GM19193 (cell line): ENCODE results near the gene CRAMP1.

Experiments
- POLR2A ChIP-seq: IDR thresholded peaks from 4 replicates; pipeline ENCODE4 v1.6.1; 2011; ENCODE audit not compliant: insufficient read depth, insufficient read length; ENCODE audit errors: extremely low read depth

CRAMP1 gene

DNA sequence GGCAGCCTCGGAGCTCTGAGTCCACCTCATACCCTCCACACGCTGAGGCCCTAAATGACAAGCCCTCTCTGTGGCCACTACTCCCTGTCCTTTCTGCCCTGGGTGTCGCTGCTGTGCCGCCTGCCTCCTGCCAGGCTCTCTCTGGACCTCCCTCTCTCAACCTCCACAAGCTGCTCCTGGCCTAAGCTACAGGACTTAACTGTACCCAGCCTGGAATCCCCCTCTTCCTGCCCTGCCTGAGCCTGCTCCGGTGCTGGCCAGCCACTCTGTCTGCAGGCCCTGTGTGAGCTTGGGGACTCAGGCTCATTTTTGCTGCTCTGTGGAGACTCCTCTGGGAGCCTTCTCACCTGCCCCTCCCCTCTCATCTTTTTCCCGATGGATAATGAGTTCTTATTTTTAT, 21.8 kb upstream of the CRAMP1 start:
- TF ChIP-seq POLR2A = no peak

DNA sequence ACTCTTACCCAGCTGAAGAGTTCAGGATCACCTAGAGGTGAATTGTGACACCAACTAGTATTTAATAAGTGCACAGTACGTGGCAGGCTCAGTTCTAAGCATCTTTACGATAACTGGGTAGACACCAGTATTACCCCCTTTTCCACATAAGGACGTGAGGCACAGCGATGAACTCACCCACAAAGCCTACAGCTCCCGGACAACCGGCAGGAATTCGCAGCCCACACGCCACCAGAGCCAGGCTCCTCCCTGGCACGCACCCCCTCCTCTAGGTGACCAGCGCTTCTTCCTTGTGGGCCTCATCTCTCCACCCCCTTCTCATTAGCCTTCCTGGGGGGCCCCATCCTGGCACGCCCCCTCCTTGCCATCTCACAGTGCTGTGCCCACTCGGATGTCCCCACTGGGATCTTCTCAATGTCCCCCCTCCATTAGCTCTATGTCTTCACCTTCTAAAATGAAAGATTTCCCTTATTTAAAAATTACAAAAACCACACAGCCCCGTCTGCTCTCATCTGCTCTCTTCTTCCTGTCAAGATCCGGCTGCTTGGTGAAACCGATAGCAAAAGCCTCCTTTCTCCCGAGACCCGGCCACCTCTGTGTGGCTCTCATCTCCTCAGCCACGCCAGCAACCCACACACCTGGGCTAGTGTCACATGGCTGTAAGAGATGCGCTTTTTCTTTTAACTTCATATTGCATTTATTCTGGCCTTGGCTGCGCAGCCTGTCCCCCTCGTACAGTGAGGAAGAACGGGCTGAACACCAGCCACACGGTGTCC, 21.0 kb upstream of the CRAMP1 start:
- no peak for TF ChIP-seq POLR2A

DNA sequence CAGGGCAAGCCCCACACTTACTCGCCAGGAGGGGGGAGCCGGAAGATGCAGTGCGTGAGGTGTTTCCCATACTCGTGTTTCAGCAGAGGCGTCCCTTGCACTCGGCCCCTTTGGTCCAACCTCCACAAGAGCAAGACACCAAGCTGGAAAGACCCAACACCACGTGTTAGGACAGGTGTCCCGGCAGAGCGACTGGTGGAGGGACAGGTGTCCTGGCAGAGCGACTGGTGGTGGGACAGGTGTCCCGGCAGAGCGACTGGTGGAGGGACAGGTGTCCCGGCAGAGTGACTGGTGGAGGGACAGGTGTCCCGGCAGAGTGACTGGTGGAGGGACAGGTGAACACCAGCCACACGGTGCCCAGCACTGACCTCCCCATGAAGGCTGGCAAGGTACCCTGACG, 19.7 kb upstream of the CRAMP1 start:
- TF ChIP-seq POLR2A = no peak

DNA sequence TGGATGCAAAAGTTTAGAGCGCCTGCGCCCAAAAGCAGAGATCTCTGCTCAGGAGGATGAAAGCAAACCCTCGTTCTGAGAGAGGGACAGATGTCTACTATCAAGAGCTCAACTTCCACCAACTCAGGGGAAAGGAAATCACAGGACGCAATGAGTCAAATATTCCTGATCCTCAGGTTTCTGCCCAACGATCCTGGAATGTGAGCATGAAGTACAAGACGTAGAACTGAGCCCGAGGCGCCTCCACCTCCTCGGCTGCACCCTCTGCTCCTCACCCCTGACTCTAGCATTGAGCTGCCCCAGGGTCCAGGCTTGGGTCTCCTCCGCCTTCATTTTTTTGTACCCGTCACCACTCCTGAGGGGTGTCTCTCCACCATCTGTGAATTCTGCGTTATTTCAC, 15.6 kb upstream of the CRAMP1 start:
- no peak for TF ChIP-seq POLR2A

DNA sequence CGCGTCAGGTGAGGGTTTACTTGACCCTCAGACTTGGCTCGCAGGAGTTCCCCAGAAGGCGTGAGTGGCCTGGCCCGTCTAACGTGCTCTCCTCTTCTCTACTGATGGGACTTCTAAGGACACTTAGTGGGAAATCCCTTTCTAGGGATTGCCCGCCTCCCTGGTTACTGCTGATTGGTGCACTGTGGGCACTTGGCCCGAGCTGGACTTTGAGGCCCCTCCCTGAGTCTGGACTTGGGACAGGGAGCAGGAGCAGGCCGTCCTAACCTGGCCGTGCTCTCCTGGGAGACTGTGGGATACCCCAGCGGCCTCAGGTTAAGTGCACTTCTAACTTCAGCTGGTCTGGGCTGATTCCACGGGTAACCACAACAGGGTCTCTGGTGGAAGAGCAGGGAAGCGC, 15.0 kb upstream of the CRAMP1 start:
- TF ChIP-seq POLR2A = no peak

DNA sequence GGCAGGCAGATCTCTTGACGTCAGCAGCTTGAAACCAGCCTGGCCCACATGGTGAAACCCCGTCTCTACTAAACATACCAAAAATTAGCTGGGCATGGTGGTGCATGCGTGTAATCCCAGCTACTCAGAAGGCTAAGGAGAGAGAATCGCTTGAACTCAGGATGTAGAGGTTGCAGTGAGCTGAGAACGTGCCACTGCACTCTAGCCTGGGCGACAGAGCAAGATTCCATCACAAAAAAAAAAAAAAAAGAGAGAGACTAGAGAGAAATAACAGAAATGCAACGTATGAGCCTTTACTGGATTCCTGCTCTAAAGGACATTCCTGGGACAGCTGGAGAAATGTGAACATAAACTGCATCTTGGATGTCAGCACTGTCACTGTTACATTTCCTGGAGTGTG, 11.1 kb upstream of the CRAMP1 start:
- no peak for TF ChIP-seq POLR2A

DNA sequence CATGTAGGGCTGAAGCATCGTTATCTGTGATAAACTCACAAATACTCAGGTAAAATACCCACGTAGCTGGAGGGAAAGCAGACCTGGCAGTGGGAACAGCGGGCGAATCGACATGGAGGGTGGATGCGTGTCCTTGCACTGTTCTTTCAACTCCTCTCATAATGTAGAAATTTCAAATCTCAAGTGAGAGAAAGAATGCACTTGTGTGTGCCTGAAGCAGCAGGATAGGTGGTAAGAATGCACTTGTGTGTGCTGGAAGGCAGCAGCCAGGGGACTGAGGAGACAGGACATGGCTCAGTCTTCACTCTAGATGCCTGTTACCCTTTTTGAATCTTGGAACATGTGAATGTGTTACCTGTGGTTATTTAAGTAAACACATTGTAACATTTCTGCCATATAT, 10.7 kb upstream of the CRAMP1 start:
- no peak for TF ChIP-seq POLR2A

DNA sequence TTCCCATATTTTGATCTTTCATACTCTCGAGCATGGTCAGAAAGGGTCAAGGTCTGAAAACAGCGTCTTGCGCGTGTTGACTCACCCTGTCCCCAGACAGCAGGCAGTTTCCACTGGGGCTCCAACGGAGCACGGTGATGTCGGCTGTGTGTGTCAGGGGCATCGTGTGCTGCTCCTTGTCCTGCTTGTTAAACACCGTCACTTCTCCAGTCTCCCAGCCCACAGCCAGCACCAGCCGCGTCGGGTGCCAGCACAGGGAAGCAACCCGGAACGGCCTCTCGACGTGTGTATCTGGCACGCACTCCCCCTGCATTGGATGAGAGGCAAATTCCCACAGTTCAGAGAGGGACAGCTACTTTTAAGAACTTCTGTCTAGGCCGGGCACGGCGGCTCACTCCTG, 9.9 kb upstream of the CRAMP1 start:
- no peak for TF ChIP-seq POLR2A

DNA sequence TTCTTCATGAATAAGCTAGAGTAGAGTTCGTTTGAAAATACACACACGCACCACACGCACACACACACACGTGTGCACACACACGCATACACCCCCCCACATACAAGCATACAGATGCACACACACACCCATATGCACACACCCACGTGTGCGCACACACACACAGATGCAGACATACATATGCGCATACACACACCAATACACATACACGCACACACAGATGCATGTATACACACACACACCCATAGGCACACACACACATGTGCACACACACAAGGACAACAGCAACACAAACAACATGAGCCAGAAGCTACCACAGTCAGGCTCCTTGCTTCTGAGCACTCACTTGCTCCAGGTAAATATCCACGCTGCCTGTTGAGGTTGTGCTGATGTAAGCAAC, 5.4 kb upstream of the CRAMP1 start:
- no peak for TF ChIP-seq POLR2A

DNA sequence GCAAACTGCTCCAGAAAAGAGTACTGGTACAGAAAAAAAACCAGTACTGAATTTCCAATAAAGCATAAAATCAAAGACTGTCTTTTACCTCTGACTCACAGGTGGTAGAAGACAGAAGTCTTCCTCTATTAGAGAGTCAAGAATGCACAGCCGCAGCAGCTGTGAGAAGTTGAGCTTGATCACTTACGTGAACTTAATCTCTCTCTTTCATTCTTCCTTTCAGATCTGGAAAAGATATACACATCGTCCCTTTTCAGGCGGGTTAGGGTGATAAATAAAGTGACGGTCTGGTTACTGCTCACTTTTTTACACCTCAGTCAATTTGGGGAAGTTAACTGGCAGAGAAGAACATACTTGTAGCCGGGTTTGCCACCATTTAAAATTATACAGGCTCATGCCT, 4.2 kb upstream of the CRAMP1 start:
- no peak for TF ChIP-seq POLR2A

DNA sequence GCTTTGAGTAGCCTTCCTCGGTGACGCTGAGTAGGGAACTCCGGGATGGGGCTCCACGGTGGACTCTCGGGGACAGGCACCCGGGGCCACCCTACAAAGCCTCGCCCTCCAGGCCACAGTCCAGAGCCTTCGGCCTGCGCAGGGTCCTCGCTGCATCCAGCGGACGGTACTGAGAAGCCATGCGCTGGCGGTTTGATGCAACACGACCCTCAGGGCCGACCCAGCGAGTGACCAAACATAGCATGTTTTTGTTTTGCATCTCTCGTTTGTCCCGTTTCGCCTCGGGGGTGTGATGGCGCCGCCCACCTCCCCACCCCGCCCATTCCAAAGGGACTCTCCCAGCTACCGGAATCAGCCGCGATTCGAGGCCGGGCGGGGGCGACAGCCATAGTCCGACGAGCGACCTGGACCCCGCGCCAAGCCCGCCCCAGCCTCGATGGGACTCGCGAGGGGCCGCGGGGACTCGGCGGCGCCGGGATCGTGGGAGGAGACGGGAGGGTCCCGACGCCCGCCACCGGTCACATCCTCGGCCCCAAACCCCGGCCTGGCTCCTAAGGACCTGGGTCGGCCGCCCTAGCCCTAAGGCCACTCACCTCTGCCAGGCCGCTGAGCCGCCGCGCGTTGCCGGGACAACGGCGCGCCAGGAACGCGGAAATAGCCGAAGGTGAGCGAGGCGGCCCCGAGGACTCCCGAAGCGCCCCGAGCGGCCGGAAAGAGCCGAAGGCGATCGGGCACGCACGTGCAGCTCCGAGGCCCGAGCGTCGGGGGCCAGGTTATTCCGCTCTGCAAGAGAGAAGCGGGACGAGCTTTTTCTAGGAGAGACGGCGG, 1.9 kb upstream of the CRAMP1 start:
- TF ChIP-seq POLR2A = no peak

DNA sequence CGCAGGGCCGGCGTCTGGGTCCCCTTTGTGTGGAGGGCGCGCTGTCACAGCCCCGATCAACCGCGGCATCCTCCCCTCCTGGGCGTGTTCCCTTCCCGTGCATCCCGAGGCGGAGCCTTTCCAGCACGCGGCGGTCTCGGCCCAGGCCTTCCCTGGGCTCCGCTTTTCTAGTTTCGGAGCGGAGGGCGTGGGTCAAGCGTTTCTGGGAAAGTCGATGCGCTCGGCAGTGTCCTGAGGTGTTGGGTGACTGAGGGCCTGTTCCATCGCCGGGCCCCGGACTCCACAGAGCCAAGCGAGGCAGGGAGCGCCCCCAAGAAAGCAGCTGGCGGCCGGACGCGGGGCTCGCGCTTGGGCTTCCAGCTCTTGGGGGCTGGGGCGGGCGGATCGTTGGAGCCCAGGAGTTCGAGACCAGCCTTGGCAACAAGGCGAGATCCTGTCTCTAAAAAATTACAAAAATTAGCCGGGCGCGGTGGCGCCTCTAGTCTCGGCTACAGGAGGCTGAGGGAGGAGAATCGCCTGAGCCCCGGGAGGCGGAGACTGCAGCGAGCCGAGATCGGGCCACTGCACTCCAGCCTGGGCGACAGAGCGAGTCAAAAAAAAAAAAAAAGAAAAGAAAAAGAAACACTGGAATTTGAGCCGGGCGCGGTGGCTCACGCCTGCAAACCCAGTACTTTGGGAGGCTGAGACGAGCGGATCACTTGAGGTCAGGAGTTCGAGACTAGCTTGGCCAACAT, 1.1 kb upstream of the CRAMP1 start:
- TF ChIP-seq POLR2A = no peak

DNA sequence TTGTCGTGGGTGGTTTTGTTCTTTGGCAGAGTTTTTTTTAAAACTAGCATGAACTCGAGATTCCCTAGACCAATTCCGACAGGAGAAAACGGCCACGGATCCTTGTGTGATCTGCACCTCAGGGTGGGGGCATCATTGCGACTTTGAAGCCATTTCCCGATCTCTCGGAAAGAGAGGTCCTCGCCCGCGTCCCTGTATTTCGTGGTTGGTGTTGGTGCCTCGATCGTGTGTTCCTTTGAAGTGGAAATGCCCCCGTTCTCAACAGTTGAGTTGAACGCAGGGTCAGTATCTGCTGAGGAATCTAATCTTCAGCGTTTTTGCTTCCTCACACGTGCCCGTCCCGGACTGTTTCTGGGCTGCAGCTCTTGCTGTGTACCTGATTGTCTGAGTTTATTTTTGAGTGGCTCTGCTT, 1.1 kb downstream of the CRAMP1 start:
- no peak for TF ChIP-seq POLR2A

DNA sequence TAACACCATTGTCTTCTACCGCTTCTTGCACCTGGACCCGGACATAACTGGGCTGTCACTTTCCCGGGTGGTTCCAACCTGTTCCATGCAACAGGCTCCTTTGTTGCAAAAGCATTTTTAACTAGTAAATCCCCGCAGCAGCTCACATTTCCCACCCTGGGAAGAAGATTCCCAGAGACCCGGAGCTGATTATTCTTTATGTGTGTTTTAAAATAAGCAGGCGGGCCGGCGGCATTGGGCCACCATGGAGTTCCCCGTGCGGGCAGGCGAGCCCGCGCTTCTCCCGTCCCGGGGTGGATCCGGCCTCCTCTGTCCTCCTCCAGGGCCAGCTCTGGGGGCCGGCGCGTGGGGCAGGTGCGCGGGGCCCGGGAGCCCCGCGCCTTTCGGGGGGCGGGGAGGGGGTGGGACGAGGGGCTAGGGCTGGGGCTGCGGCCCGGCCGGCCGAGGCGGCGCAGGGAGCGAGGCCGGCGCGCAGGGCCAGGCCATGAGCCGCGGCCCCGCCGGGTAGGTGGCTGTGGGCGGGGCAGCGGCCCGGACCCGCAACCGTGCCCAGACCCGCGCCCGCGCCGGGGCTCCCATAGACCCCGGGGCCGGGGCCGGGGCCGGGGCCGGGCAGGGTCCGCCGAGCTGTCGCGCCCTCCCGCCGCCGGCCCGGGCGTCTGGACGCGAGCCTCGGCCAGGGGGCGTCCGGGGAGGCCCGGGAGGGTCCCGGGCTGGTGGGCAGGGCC, 1.7 kb downstream of the CRAMP1 start:
- TF ChIP-seq POLR2A = no peak

DNA sequence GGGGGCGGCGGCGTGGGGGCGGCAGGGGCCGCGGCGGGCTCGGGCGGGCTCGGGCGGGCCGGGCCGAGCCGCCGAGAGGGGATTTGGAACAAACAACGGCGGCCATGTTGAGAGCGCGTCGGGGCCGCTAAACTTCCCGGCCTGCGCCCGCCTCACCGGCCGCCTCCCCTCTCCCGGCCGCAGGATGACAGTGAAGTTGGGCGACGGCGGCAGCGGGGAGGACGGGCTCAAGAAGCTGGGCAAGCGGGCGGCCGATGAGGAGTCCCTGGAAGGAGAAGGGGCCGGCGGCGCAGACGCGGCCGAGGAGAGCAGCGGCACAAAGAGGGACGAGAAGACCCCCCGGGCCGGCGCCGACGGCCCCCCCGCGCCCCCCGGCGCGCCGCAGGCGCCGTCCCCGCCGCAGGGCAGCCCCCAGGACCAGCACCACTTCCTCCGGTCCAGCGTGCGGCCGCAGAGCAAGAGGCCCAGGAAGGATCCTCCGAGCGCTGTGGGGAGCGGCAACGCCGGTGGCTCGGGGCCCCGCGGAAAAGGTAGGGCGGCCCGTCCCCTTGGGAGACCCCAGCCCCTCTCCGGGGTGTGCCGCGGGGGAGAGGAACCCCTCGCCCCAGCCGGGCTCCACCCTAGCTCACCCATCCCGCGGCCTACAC, 2.4 kb downstream of the CRAMP1 start:
- TF ChIP-seq POLR2A = no peak

DNA sequence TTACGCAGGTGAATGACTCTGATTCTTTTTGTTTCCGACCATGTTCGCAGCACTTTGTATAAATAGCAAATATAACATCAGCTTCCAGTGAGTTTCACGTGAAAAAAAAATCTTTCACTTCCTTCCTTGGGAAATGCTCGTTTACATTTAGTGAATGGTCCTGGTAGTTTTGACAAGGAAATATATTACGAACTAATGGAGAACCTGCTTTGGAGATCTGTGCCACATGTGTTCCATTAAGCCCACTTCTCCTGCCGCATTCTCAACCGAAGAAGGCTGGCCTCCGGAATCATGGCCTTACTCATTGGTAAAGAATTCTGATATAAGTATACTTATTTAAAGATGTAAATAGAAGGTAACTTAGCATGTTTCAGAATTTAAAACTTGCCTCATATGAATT, 3.6 kb downstream of the CRAMP1 start:
- no peak for TF ChIP-seq POLR2A
